ENCODE results near the gene TRIM22.
"Not testable (repeated sequence)": the region's sequence is repeated elsewhere in the genome, so short reads cannot be mapped to it uniquely, and the experiment has no call there.

TRIM22 gene

DNA sequence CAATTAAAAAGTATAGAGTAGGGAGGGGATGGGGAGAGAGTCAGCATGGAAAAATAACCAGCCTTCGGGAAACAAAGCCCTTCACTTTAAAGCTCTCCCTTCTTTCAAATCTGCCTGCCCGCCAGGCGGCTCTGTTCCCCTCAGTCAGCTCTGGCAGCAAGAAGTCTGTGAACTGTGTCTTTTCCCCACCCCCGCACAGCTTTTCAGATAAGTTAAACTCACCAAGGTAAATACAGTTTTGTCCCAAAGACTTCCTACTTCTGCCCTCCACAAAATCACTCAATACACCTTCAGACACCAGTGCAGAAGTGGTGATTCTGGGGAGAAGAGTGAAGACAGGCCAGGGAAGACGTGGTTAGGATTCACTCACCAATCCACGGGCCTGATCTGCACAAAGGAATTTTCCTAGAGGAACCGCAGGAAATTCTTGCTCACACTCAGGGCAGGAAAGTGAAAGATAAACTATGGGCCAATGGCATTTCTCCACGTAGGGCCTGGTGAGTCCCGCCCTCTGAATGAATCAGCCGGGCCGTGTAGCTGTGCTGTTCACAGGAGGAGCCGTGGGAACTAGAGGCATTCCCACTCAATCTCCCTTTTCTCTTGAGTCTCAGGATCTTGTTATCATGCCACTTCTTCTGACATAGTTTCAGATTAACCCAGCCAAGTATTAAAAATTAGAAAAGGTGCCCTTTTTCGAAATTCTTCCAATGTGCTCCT is 4.8 kb upstream of the TRIM22 start, which contains the start of gene TRIM5:
TRIM5 (minus strand) TSS at position 429 of the 717 bp plus-strand sequence. CDS start 4,897 bp downstream, outside the sequence.
- Histone ChIP-seq H3K27ac (peak within 1 kb of the TSS; percentile 55 to 89 (median 82)), H3K4me2 (peak within 1 kb of the TSS; percentile 80 to 97 (median 94)), H3K9me3 (replicated peaks in 1 of 11) (peaks cover 0 to 14% (median 4%) of the 10 kb centered on the region in 11 experiments; a peak in 8 of 22 replicates), H4K20me1 (peaks cover 0 to 23% (median 0%) of the 10 kb centered on the region in 11 experiments; a peak in 4 of 22 replicates), H3K4me1 (peaks cover 16 to 31% (median 20%) of the 10 kb centered on the region in 10 experiments), H3K4me3 (peak within 1 kb of the TSS; percentile 58 to 75 (median 66)), H3K36me3 (peaks cover 5 to 25% (median 20%) of the 10 kb centered on the region in 11 experiments), H3K9ac (peak within 1 kb of the TSS; percentile 72 to 83 (median 79)), H3K27me3 (no peaks in the 10 kb centered on the region)
- no peak for TF ChIP-seq Cebpa-rat (IDR thresholded peaks at IDR 0.05)

DNA sequence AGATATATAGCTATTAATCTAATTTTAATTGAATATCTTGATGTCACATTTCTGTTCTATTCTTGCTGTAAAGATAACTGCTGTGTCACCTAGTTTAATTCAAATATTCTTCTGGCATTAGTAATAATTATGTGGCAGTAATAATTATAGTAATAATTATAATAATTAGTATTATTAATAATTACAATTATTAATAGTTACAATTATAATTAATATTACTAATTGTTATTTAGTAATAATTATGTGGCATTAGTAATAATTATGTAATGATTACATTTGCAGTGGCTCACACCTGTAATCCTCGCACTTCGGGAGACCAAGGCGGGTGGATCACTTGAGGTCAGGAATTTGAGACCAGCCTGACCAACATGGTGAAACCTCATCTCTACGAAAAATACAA is 3.2 kb upstream of the TRIM22 start:
- no peak overlapping the region for H3K4me3 ChIP-seq
- peaks cover 16 to 31% (median 20%) of the 10 kb centered on the region in 10 experiments for H3K4me1 ChIP-seq
- H3K9ac ChIP-seq: no peak overlapping the region
- peaks cover 0 to 14% (median 4%) of the 10 kb centered on the region in 11 experiments; a peak in 8 of 22 replicates for H3K9me3 ChIP-seq (replicated peaks in 1 of 11)
- no peak overlapping the region for H3K4me2 ChIP-seq
- H4K20me1 ChIP-seq: peaks cover 0 to 7% (median 0%) of the 10 kb centered on the region in 11 experiments; a peak in 2 of 22 replicates
- H3K27ac ChIP-seq: no peak overlapping the region
- no peak for TF ChIP-seq Cebpa-rat (IDR thresholded peaks at IDR 0.05)
- H3K27me3 ChIP-seq: no peaks in the 10 kb centered on the region
- H3K36me3 ChIP-seq: peaks cover 0 to 13% (median 5%) of the 10 kb centered on the region in 11 experiments; a peak in 9 of 22 replicates

DNA sequence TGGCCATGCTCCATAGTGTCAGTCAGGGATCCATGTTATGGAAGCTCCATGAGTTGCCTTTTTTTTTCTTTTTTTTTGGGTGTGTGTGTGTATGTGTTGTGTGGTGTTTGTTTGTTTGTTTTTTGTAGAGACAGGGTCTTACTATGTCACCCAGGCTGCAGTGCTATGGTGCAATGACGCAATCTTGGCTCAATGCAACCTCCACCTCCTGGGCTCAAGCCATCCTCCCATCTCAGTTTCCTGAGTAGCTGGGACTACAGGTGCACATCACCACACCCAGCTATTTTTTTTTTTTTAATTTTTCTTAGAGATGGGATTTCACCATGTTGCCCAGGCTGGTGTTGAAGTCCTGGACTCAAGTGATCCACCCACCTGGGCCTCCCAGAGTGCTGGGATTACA is 1.1 kb upstream of the TRIM22 start:
- TF ChIP-seq Cebpa-rat (IDR thresholded peaks at IDR 0.05): peak in 4 of 11 experiments; percentile 19 to 69 (median 52); a peak in 5 of 22 replicates
- peak overlapping the region in 1 of 10 experiments; percentile 75; a peak in 1 of 20 replicates for H3K4me3 ChIP-seq
- H4K20me1 ChIP-seq: peaks cover 0 to 11% (median 0%) of the 10 kb centered on the region in 11 experiments; a peak in 4 of 22 replicates
- H3K9ac ChIP-seq: peak overlapping the region in 6 of 11 experiments; percentile 15 to 97 (median 93); a peak in 4 of 22 replicates
- peak overlapping the region; percentile 83 to 98 (median 89) for H3K4me2 ChIP-seq
- peak overlapping the region in 10 of 11 experiments; percentile 86 to 99 (median 95); a peak in 17 of 22 replicates for H3K27ac ChIP-seq
- peaks cover 0 to 13% (median 6%) of the 10 kb centered on the region in 11 experiments; a peak in 17 of 22 replicates for H3K36me3 ChIP-seq
- H3K4me1 ChIP-seq: peaks cover 25 to 40% (median 30%) of the 10 kb centered on the region in 10 experiments
- no peaks in the 10 kb centered on the region for H3K27me3 ChIP-seq
- H3K9me3 ChIP-seq (replicated peaks in 1 of 11): peaks cover 0 to 2% (median 0%) of the 10 kb centered on the region in 11 experiments; a peak in 5 of 22 replicates

DNA sequence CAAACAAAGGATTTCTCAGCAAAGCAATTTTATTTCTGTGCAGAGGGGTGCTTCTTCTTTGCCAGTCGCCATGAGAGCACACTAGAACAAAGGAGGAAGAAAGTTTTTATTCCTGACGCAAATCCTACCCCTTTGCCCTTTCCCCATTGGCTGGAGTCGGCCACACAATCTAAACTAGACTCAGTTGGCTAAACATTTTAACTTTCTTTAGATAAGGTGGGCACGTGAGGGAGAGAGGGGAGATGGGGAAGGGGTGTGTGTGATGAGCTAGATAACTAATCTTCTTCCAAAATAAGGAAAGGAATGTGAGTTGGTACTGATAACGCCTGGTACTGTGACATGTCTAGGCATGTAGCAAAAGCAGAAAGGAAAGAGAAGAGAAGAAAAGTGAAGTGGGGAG is 626 bp downstream of the TRIM22 start:
- Histone ChIP-seq H3K9me3 (replicated peaks in 1 of 11) (no peaks in the 10 kb centered on the region), H3K4me1 (peaks cover 29 to 55% (median 38%) of the 10 kb centered on the region in 10 experiments), H4K20me1 (peaks cover 0 to 28% (median 15%) of the 10 kb centered on the region in 11 experiments; a peak in 13 of 22 replicates), H3K27me3 (no peaks in the 10 kb centered on the region), H3K4me3 (peak overlapping the region; percentile 70 to 85 (median 76)), H3K9ac (peak overlapping the region; percentile 84 to 97 (median 92)), H3K27ac (peak overlapping the region; percentile 86 to 99 (median 95)), H3K36me3 (peaks cover 2 to 30% (median 24%) of the 10 kb centered on the region in 11 experiments; a peak in 21 of 22 replicates), H3K4me2 (peak overlapping the region; percentile 83 to 98 (median 89))
- no peak for TF ChIP-seq Cebpa-rat (IDR thresholded peaks at IDR 0.05)

- no peak for TF ChIP-seq Cebpa-rat (IDR thresholded peaks at IDR 0.05)
- H3K4me2 ChIP-seq: peak overlapping the region; percentile 83 to 98 (median 89)
Measured at GRCh38 chr11:5690736-5691135, 1.1 kb downstream of the TRIM22 start.

GRCh38 chr11:5691238-5691963 is 1.8 kb downstream of the TRIM22 start:
- peaks cover 23 to 52% (median 35%) of the 10 kb centered on the region in 10 experiments for H3K4me1 ChIP-seq
- peak overlapping the region; percentile 86 to 99 (median 95) for H3K27ac ChIP-seq
- peak overlapping the region; percentile 83 to 98 (median 89) for H3K4me2 ChIP-seq
- H3K9me3 ChIP-seq (replicated peaks in 1 of 11); H3K27me3 ChIP-seq: not testable (repeated sequence)
- H3K36me3 ChIP-seq: peaks cover 14 to 42% (median 35%) of the 10 kb centered on the region in 11 experiments
- peaks cover 0 to 40% (median 27%) of the 10 kb centered on the region in 11 experiments; a peak in 16 of 22 replicates for H4K20me1 ChIP-seq
- peak overlapping the region; percentile 84 to 97 (median 92) for H3K9ac ChIP-seq
- peak overlapping the region; percentile 70 to 85 (median 76) for H3K4me3 ChIP-seq

More at GRCh38 chr11:5690736-5691135, 1.1 kb downstream of the TRIM22 start:
- peak overlapping the region; percentile 70 to 85 (median 76) for H3K4me3 ChIP-seq
- H3K9me3 ChIP-seq (replicated peaks in 1 of 11): no peaks in the 10 kb centered on the region
- H3K9ac ChIP-seq: peak overlapping the region; percentile 84 to 97 (median 92)
- H3K4me1 ChIP-seq: peaks cover 24 to 55% (median 35%) of the 10 kb centered on the region in 10 experiments
- peaks cover 7 to 35% (median 28%) of the 10 kb centered on the region in 11 experiments; a peak in 21 of 22 replicates for H3K36me3 ChIP-seq
- peaks cover 0 to 33% (median 20%) of the 10 kb centered on the region in 11 experiments; a peak in 14 of 22 replicates for H4K20me1 ChIP-seq
- H3K27me3 ChIP-seq: no peaks in the 10 kb centered on the region
- H3K27ac ChIP-seq: peak overlapping the region; percentile 86 to 99 (median 95)

GRCh38 chr11:5691964-5692361 is 2.4 kb downstream of the TRIM22 start:
- Histone ChIP-seq H3K4me2 (peak overlapping the region; percentile 83 to 98 (median 89)), H3K9ac (peak overlapping the region; percentile 2 to 97 (median 92); a peak in 20 of 22 replicates), H3K9me3 (replicated peaks in 1 of 11) (no peaks in the 10 kb centered on the region), H3K36me3 (peaks cover 19 to 47% (median 40%) of the 10 kb centered on the region in 11 experiments), H4K20me1 (peaks cover 0 to 45% (median 31%) of the 10 kb centered on the region in 11 experiments; a peak in 16 of 22 replicates), H3K4me3 (peak overlapping the region; percentile 70 to 85 (median 76)), H3K4me1 (peaks cover 23 to 52% (median 35%) of the 10 kb centered on the region in 10 experiments), H3K27ac (peak overlapping the region; percentile 86 to 99 (median 95); a peak in 20 of 22 replicates), H3K27me3 (no peaks in the 10 kb centered on the region)
- no peak for TF ChIP-seq Cebpa-rat (IDR thresholded peaks at IDR 0.05)

GRCh38 chr11:5694642-5695041 is 5.1 kb downstream of the TRIM22 start:
- Histone ChIP-seq H3K27me3 (no peaks in the 10 kb centered on the region), H3K4me3 (no peak overlapping the region), H3K9ac (no peak overlapping the region), H3K9me3 (replicated peaks in 1 of 11) (no peaks in the 10 kb centered on the region), H3K4me1 (peaks cover 9 to 38% (median 22%) of the 10 kb centered on the region in 10 experiments), H3K36me3 (peaks cover 38 to 74% (median 64%) of the 10 kb centered on the region in 11 experiments), H3K27ac (no peak overlapping the region), H3K4me2 (peak overlapping the region in 10 of 11 experiments; percentile 5 to 53 (median 14); a peak in 12 of 22 replicates), H4K20me1 (peaks cover 0 to 61% (median 39%) of the 10 kb centered on the region in 11 experiments; a peak in 16 of 22 replicates)
- TF ChIP-seq Cebpa-rat (IDR thresholded peaks at IDR 0.05): no peak
